HepG2 (cell line): ENCODE measurements around the gene SORBS2. TPM values are rescaled to one million over a fixed set of nuclear protein-coding genes. Genes with fewer than 3 reads are reported as not detected.

ENCODE experiments used
- ATF4 ChIP-seq, 2 experiments: fragments of 450-650 bp in 1 of 2; sonication (generic) in 1 of 2; formaldehyde crosslinking; IDR thresholded peaks; 2 replicates each; pipeline versions ENCODE4 v1.5.0 to v1.8.0; 2020 to 2022; ENCODE audit warnings: mild to moderate bottlenecking in 1 of 2, missing genetic modification reagents in 1 of 2
- ATF7-NPFF ChIP-seq: sonication (generic); formaldehyde crosslinking; IDR thresholded peaks from 2 replicates; pipeline ENCODE4 v1.8.1; 2023; ENCODE audit warnings: mild to moderate bottlenecking, low read depth, missing genetic modification reagents, moderate library complexity
- GATAD1 ChIP-seq: IDR thresholded peaks from 2 replicates; pipeline ENCODE4 v1.6.1; 2016; ENCODE audit warnings: missing genetic modification reagents, missing compliant biosample characterization
- HDAC1 ChIP-seq: sonication (generic); formaldehyde crosslinking; IDR thresholded peaks from 2 replicates; pipeline ENCODE4 v1.5.1; 2020; ENCODE audit warnings: mild to moderate bottlenecking, missing genetic modification reagents
- HNRNPUL1 ChIP-seq: fragments of 200-400 bp; formaldehyde crosslinking; IDR thresholded peaks from 2 replicates; pipeline ENCODE4 v1.6.1; 2017; ENCODE audit warnings: low read depth, mild to moderate bottlenecking, low read length, moderate library complexity
- HOXA7 ChIP-seq: sonication (generic); formaldehyde crosslinking; IDR thresholded peaks from 2 replicates; pipeline ENCODE4 v1.8.1; 2022; ENCODE audit warnings: mild to moderate bottlenecking, missing genetic modification reagents, moderate library complexity
- IKZF4 ChIP-seq: sonication (generic); formaldehyde crosslinking; IDR thresholded peaks from 2 replicates; pipeline ENCODE4 v1.5.1; 2020; ENCODE audit warnings: borderline replicate concordance, mild to moderate bottlenecking, low read depth, missing genetic modification reagents; ENCODE audit errors: not compliant biosample characterization
- IRX3 ChIP-seq: sonication (generic); formaldehyde crosslinking; IDR thresholded peaks from 2 replicates; pipeline ENCODE4 v1.8.1; 2023; ENCODE audit warnings: mild to moderate bottlenecking, low read depth, missing genetic modification reagents, borderline replicate concordance
- KLF6 ChIP-seq: IDR thresholded peaks from 2 replicates; pipeline ENCODE4 v1.8.0; 2016; ENCODE audit warnings: missing biosample characterization, missing genetic modification reagents
- MATR3 ChIP-seq: sonication (generic); formaldehyde crosslinking; IDR thresholded peaks from 2 replicates; pipeline ENCODE4 v1.4.0; 2020; ENCODE audit warnings: missing genetic modification reagents
- MIER2 ChIP-seq: IDR thresholded peaks from 2 replicates; pipeline ENCODE4 v1.6.1; 2016; ENCODE audit warnings: missing biosample characterization, missing genetic modification reagents
- MTF1 ChIP-seq: sonication (generic); formaldehyde crosslinking; IDR thresholded peaks from 2 replicates; pipeline ENCODE4 v1.5.0; 2020; ENCODE audit warnings: missing genetic modification reagents
- NAIF1 ChIP-seq: sonication (generic); formaldehyde crosslinking; IDR thresholded peaks from 2 replicates; pipeline ENCODE4 v1.5.0; 2020; ENCODE audit warnings: mild to moderate bottlenecking, missing genetic modification reagents, borderline replicate concordance
- NFE2 ChIP-seq: sonication (generic); formaldehyde crosslinking; IDR thresholded peaks from 2 replicates; pipeline ENCODE4 v1.4.0; 2020; ENCODE audit warnings: missing genetic modification reagents
- NFRKB ChIP-seq: fragments of 450-650 bp; IDR thresholded peaks from 2 replicates; pipeline ENCODE4 v1.6.1; 2017
- PHF20 ChIP-seq: sonication (generic); formaldehyde crosslinking; IDR thresholded peaks from 2 replicates; pipeline ENCODE4 v1.5.0; 2020; ENCODE audit warnings: mild to moderate bottlenecking, missing genetic modification reagents
- SIN3A ChIP-seq: IDR thresholded peaks from 2 replicates; pipeline ENCODE4 v1.6.1; 2011; ENCODE audit warnings: low read depth, mild to moderate bottlenecking, control low read depth, low read length, borderline replicate concordance
- SIN3B ChIP-seq: fragments of 150-350 bp; IDR thresholded peaks from 2 replicates; pipeline ENCODE4 v1.6.1; 2014; ENCODE audit warnings: low read length
- SP4 ChIP-seq: sonication (generic); formaldehyde crosslinking; IDR thresholded peaks from 2 replicates; pipeline ENCODE4 v1.8.1; 2023; ENCODE audit warnings: mild to moderate bottlenecking, missing genetic modification reagents
- ZNF136 ChIP-seq: sonication (generic); formaldehyde crosslinking; IDR thresholded peaks from 2 replicates; pipeline ENCODE4 v1.8.1; 2022; ENCODE audit warnings: low read depth, mild to moderate bottlenecking, moderate library complexity, missing genetic modification reagents
- ZNF333 ChIP-seq: sonication (generic); formaldehyde crosslinking; IDR thresholded peaks from 2 replicates; pipeline ENCODE4 v1.4.0; 2020; ENCODE audit warnings: mild to moderate bottlenecking, missing genetic modification reagents, borderline replicate concordance
- ZNF577 ChIP-seq: sonication (generic); formaldehyde crosslinking; IDR thresholded peaks from 2 replicates; pipeline ENCODE4 v1.4.0; 2020; ENCODE audit warnings: mild to moderate bottlenecking, low read depth, missing genetic modification reagents, borderline replicate concordance
- ZNF589 ChIP-seq: sonication (generic); formaldehyde crosslinking; conservative IDR thresholded peaks from 2 replicates; pipeline ENCODE4 v1.8.0; 2022; ENCODE audit warnings: mild to moderate bottlenecking, moderate library complexity, missing genetic modification reagents
- ZNF768 ChIP-seq: sonication (generic); formaldehyde crosslinking; IDR thresholded peaks from 2 replicates; pipeline ENCODE4 v1.4.0; 2020; ENCODE audit warnings: missing genetic modification reagents
- ZNF784 ChIP-seq: sonication (generic); formaldehyde crosslinking; IDR thresholded peaks from 2 replicates; pipeline ENCODE4 v1.5.1; 2020; ENCODE audit warnings: missing genetic modification reagents, mild to moderate bottlenecking, borderline replicate concordance
- polyA plus RNA-seq, 8 experiments: library from polyadenylated mRNA; depleted of rRNA in 3 of 8; stranded (reverse) in 7 of 8; unstranded in 1 of 8; fragments of >200 nt; fragmentation: Illumina TruSeq in 4 of 8; extraction: Trizol in 4 of 8; gene quantifications; 2 replicates each; pipeline versions ENCODE4 v1.2.1 to v1.2.3, GENCODE V29; 2011 to 2016; ENCODE audit warnings: low read depth in 4 of 8, missing spikeins in 1 of 8, mixed read lengths in 1 of 8; ENCODE audit not compliant: insufficient read depth in 1 of 8
- total RNA-seq, 5 experiments: library from RNA; depleted of rRNA; stranded (reverse); fragments of >200 nt; fragmentation: Illumina TruSeq; extraction: Trizol; gene quantifications; 2 replicates each; pipeline ENCODE4 v1.2.3, GENCODE V29; 2016; ENCODE audit warnings: low read depth in 1 of 5
- TF ChIP-seq, protein P1 (sequence below): sonication (generic); formaldehyde crosslinking; IDR thresholded peaks from 2 replicates; pipeline ENCODE4 v1.4.0; 2020; ENCODE audit warnings: missing genetic modification reagents; ENCODE audit errors: not compliant biosample characterization
- TF ChIP-seq, protein P2 (sequence below): sonication (generic); formaldehyde crosslinking; IDR thresholded peaks from 2 replicates; pipeline ENCODE4 v1.4.0; 2020; ENCODE audit warnings: missing genetic modification reagents, borderline replicate concordance
- TF ChIP-seq, protein P3 (sequence below): sonication (generic); formaldehyde crosslinking; IDR thresholded peaks from 2 replicates; pipeline ENCODE4 v1.4.0; 2020; ENCODE audit warnings: missing genetic modification reagents

The SORBS2 gene
- total and polyA plus RNA-seq, 2 of the 13 experiments (the other 11 are each of a cell fraction or from before 2014, with no cell fraction given): 25.0 to 80.5 TPM

GRCh38 chr4:185713731-185714130 lies 98.3 kb downstream of the SORBS2 start (continued):
- TF ChIP-seq ATF7-NPFF (CRISPR knock-in tag) (no peak), GATAD1 (CRISPR knock-in tag) (no peak; the same call in 1 of the 2 replicates), ATF4 (CRISPR knock-in tag; IDR thresholded peaks at IDR 0.05) (peak; percentile 78 to 99), HDAC1 (CRISPR knock-in tag) (peak; percentile 50; the same call in 1 of the 2 replicates), PHF20 (CRISPR knock-in tag) (no peak), ZNF333 (CRISPR knock-in tag) (no peak), MTF1 (no peak), NFE2 (CRISPR knock-in tag) (no peak), ZNF784 (CRISPR knock-in tag) (no peak), ZNF577 (CRISPR knock-in tag) (no peak), ZNF768 (CRISPR knock-in tag) (no peak), HNRNPUL1 (no peak), ZNF589 (CRISPR knock-in tag) (no peak), HOXA7 (no peak), MIER2 (CRISPR knock-in tag) (0 out of 2 replicates have a peak, but pooled peaks have one; percentile 13), IRX3 (CRISPR knock-in tag) (no peak), SIN3B (no peak), KLF6 (CRISPR knock-in tag) (no peak), SIN3A (no peak), MATR3 (no peak), IKZF4 (CRISPR knock-in tag) (no peak), NAIF1 (no peak), ZNF136 (no peak), NFRKB (no peak), SP4 (CRISPR knock-in tag) (no peak)
- TF ChIP-seq, protein P1, sequence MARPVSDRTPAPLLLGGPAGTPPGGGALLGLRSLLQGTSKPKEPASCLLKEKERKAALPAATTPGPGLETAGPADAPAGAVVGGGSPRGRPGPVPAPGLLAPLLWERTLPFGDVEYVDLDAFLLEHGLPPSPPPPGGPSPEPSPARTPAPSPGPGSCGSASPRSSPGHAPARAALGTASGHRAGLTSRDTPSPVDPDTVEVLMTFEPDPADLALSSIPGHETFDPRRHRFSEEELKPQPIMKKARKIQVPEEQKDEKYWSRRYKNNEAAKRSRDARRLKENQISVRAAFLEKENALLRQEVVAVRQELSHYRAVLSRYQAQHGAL (CRISPR knock-in tag): no peak
- TF ChIP-seq, protein P2, sequence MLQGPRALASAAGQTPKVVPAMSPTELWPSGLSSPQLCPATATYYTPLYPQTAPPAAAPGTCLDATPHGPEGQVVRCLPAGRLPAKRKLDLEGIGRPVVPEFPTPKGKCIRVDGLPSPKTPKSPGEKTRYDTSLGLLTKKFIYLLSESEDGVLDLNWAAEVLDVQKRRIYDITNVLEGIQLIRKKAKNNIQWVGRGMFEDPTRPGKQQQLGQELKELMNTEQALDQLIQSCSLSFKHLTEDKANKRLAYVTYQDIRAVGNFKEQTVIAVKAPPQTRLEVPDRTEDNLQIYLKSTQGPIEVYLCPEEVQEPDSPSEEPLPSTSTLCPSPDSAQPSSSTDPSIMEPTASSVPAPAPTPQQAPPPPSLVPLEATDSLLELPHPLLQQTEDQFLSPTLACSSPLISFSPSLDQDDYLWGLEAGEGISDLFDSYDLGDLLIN (CRISPR knock-in tag): no peak
- TF ChIP-seq, protein P3, sequence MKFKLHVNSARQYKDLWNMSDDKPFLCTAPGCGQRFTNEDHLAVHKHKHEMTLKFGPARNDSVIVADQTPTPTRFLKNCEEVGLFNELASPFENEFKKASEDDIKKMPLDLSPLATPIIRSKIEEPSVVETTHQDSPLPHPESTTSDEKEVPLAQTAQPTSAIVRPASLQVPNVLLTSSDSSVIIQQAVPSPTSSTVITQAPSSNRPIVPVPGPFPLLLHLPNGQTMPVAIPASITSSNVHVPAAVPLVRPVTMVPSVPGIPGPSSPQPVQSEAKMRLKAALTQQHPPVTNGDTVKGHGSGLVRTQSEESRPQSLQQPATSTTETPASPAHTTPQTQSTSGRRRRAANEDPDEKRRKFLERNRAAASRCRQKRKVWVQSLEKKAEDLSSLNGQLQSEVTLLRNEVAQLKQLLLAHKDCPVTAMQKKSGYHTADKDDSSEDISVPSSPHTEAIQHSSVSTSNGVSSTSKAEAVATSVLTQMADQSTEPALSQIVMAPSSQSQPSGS (CRISPR knock-in tag): peak; percentile 66; the same call in 1 of the 2 replicates
